LNCaP clone FGC (cell line): ENCODE results near the gene HSPG2.

ENCODE experiments used
- DNase-seq: peaks from one replicate; pipeline ENCODE4 v3.0.0-alpha.2; 2011; ENCODE audit warnings: low read depth
- H3K4me3 ChIP-seq: 2 replicates; pipeline ENCODE4 v1.5.1; 2011; ENCODE audit warnings: mild to moderate bottlenecking, low read depth, low read length, control low read depth
- CTCF ChIP-seq: IDR thresholded peaks from 2 replicates; pipeline ENCODE4 v1.5.1; 2012; ENCODE audit warnings: mild to moderate bottlenecking; ENCODE audit not compliant: control insufficient read depth, insufficient read depth; ENCODE audit errors: extremely low read depth

The HSPG2 gene

GRCh38 chr1:21914880-21915640, 22.1 kb downstream of the HSPG2 start:
- no peak overlapping the region for H3K4me3 ChIP-seq
- no peak for TF ChIP-seq CTCF
- no peak for DNase-seq

GRCh38 chr1:21914450-21914849, 22.7 kb downstream of the HSPG2 start:
- TF ChIP-seq CTCF, result no peak

GRCh38 chr1:21913763-21914162, 23.3 kb downstream of the HSPG2 start:
- DNase-seq, result no peak
- no peak overlapping the region for H3K4me3 ChIP-seq
- TF ChIP-seq CTCF, result no peak

More at GRCh38 chr1:21914450-21914849, 22.7 kb downstream of the HSPG2 start:
- no peak for DNase-seq
- H3K4me3 ChIP-seq, result no peak overlapping the region

GRCh38 chr1:21913258-21913657, 23.9 kb downstream of the HSPG2 start:
- H3K4me3 ChIP-seq, result no peak overlapping the region
- no peak for TF ChIP-seq CTCF
- DNase-seq, result no peak

GRCh38 chr1:21912038-21912758, 24.9 kb downstream of the HSPG2 start:
- no peak overlapping the region for H3K4me3 ChIP-seq
- DNase-seq, result no peak
- no peak for TF ChIP-seq CTCF

- no peak for TF ChIP-seq CTCF
- no peak for DNase-seq
Measured at GRCh38 chr1:21911205-21912001, 25.7 kb downstream of the HSPG2 start.

More at GRCh38 chr1:21911205-21912001, 25.7 kb downstream of the HSPG2 start:
- no peak overlapping the region for H3K4me3 ChIP-seq
